ENCODE measurements around the gene TCF4.

DNA sequence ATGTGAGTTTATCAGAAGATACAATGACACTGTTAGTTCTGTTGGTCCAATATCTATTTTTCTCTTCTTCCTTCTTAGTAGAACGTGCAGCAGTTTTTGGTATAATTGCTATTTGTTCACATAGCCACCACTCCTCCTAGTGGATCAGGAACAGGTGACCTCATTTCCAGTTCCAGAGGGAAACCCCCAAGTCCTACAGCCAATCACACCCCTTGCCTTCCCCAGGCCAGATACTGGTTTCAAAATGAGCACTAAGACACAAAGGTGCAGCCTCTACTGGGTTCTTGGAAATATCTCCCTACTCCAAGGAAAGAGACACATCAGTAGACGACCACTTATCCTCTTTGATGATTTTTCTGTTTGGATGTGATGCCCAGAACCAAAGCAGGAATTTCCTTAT, 103.2 kb downstream of the TCF4 start:
- TF ChIP-seq, protein P1, sequence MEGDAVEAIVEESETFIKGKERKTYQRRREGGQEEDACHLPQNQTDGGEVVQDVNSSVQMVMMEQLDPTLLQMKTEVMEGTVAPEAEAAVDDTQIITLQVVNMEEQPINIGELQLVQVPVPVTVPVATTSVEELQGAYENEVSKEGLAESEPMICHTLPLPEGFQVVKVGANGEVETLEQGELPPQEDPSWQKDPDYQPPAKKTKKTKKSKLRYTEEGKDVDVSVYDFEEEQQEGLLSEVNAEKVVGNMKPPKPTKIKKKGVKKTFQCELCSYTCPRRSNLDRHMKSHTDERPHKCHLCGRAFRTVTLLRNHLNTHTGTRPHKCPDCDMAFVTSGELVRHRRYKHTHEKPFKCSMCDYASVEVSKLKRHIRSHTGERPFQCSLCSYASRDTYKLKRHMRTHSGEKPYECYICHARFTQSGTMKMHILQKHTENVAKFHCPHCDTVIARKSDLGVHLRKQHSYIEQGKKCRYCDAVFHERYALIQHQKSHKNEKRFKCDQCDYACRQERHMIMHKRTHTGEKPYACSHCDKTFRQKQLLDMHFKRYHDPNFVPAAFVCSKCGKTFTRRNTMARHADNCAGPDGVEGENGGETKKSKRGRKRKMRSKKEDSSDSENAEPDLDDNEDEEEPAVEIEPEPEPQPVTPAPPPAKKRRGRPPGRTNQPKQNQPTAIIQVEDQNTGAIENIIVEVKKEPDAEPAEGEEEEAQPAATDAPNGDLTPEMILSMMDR (conservative IDR thresholded peaks at IDR 0.05; ENCODE audit: low read depth, low read length): no peak
- TF ChIP-seq EZH2phosphoT487 (IDR thresholded peaks at IDR 0.05; ENCODE audit: borderline replicate concordance, low read length) (no peak), EZH2 (IDR thresholded peaks at IDR 0.05; ENCODE audit: low read length, unreplicated experiment) (no peak)
